A549 treated with AZD9567 at 1 μM for 4 hours (cell line): ENCODE data around the gene CCDC63. TPM values are rescaled to one million over a fixed set of nuclear protein-coding genes. Genes with fewer than 3 reads are reported as not detected.

Experiments used
- total RNA-seq: library from RNA; stranded (reverse); fragments of 200-300 nt; extraction: Qiagen RNA extraction; gene quantifications from 5 replicates; pipeline ENCODE4 v1.2.3, GENCODE V29; 2022; ENCODE audit not compliant: insufficient read depth

Gene CCDC63
- total RNA-seq: 0.05 TPM in 1 of 5 replicates, not detected in the others

DNA sequence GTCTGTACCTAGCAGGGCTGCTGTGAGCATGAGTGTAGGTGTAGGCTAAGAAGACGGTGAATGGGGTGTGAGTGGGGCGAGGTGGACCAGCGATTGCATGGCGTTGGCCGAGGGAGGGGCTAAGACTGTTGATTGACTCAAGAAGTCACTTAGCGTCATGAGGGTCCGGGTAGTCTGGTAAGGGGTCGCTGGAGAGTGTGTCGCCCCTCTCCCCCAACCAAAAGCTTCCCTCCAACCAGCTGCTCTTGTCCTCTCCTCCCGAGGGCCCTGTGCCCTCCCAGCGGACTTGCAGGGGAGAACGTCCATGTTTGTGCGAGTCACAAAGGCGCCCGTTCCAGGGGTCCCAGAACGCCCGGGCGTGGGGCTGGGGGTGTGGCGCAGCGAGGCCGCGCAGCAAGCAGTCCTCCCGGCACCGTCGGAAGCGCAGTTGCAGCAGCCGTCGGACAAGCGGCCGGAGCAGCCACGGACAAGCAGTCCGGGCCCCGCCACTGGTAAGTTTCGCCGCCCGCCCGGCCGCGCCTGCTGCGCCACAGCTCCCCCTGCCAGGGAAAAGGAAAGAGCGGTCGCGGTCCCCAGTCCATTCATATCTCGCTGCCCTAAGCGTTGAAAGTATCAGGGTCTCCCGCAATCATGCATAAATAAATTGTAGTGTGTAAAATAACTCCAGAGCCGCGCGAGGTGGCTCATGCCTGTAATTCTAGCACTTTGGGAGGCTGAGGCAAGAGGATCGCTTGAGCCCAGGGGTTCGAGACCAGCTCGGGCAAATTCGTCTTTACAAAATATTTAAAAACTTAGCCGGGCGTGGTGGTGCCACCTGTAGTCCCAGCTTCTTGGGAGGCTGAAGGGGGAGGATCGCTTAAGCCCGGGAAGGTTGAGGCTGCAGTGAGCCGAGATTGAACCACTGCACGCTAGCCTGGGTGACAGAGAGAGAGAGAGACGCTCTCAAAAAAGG lies at the start of gene CCDC63:
CCDC63 (plus strand) TSS at position 373 of the 952 bp plus-strand sequence. CDS start 5,968 bp downstream, outside the sequence.

GRCh38 chr12:110920324-110920910 lies 73.6 kb downstream of the CCDC63 start, which contains the start of gene MYL2:
Gene MYL2 (minus strand): TSS chr12:110920579. CDS start chr12:110920529, 50 bp downstream.

Other genes with a start within 250 kb of the CCDC63 start
- gene TCTN1, start 232.9 kb upstream of the CCDC63 start, total RNA-seq: 17.9 to 33.0 TPM (median 31.7 TPM) in 5 replicates
- 0.69 to 0.88 TPM (median 0.77 TPM) in 4 of 5 replicates, not detected in the other for gene HVCN1, start 157.9 kb upstream of the CCDC63 start, total RNA-seq
- gene PPP1CC, start 104.1 kb upstream of the CCDC63 start, total RNA-seq: 144 to 157 TPM (median 146 TPM) in 5 replicates
- gene MYL2, start 73.6 kb downstream of the CCDC63 start, total RNA-seq: 0.35 to 0.70 TPM (median 0.43 TPM) in 4 of 5 replicates, not detected in the other
- 0.14 to 0.31 TPM (median 0.18 TPM) in 4 of 5 replicates, not detected in the other for gene CUX2, start 187.2 kb downstream of the CCDC63 start, total RNA-seq